ENCODE measurements around the gene PPIL4. TPM values are rescaled to one million over a fixed set of nuclear protein-coding genes. Genes with fewer than 3 reads are reported as not detected.
"Not testable (repeated sequence)": the region's sequence is repeated elsewhere in the genome, so short reads cannot be mapped to it uniquely, and the experiment has no call there.

Gene PPIL4
- total RNA-seq, 1 experiment from 2014 or later: 37.2 TPM

GRCh38 chr6:149497365-149497764 lies 48.5 kb downstream of the PPIL4 start:
- CTCF ChIA-PET: interaction anchor here (0.7 to 1.9 kb wide), 2 partner anchors 20 to 40 kb away, joined by 3 to 6 read pairs; no protein-coding TSS in a partner anchor
- Mint-ChIP-seq H3K36me3 (ENCODE audit: insufficient read depth, unreplicated experiment) (peaks cover 14% of the 10 kb centered on the region), H3K27ac (ENCODE audit: low read depth, unreplicated experiment) (no peak overlapping the region), H3K4me1 (ENCODE audit: insufficient read depth, unreplicated experiment) (peaks cover 5% of the 10 kb centered on the region), H3K9me3 (ENCODE audit: unreplicated experiment) (no peaks in the 10 kb centered on the region), H3K27me3 (ENCODE audit: insufficient read depth, unreplicated experiment) (no peaks in the 10 kb centered on the region), H3K4me3 (ENCODE audit: unreplicated experiment) (no peak overlapping the region)
- POLR2A ChIA-PET: interaction anchor here (1.3 to 1.4 kb wide), 2 partner anchors 16 to 24 kb away, joined by 3 to 6 read pairs; no protein-coding TSS in a partner anchor
- intact Hi-C loops (cut with micrococcal nuclease): no loop called here
- TF ChIP-seq CTCF (IDR thresholded peaks at IDR 0.05; ENCODE audit: unreplicated experiment): no peak
- no TSS peak for BruUV-seq (replicated peaks)
- DNase-seq (ENCODE audit: unreplicated experiment): no peak

- H3K4me3 Mint-ChIP-seq (ENCODE audit: unreplicated experiment); intact Hi-C loops (cut with micrococcal nuclease); H3K4me1 Mint-ChIP-seq (ENCODE audit: insufficient read depth, unreplicated experiment); H3K27me3 Mint-ChIP-seq (ENCODE audit: insufficient read depth, unreplicated experiment); BruUV-seq (replicated peaks); H3K9me3 Mint-ChIP-seq (ENCODE audit: unreplicated experiment): not testable (repeated sequence)
- Mint-ChIP-seq H3K27ac (ENCODE audit: low read depth, unreplicated experiment) (peak overlapping the region; percentile 46), H3K36me3 (ENCODE audit: insufficient read depth, unreplicated experiment) (peaks cover 14% of the 10 kb centered on the region)
- CTCF ChIA-PET: interaction anchor here (0.6 to 1.9 kb wide), 4 partner anchors 21 to 288 kb away, joined by 3 to 6 read pairs (median 4); no protein-coding TSS in a partner anchor
- POLR2A ChIA-PET: interaction anchor here (1.3 to 1.4 kb wide), 2 partner anchors 17 to 23 kb away, joined by 3 to 6 read pairs; no protein-coding TSS in a partner anchor
- peak; percentile 49 for DNase-seq (ENCODE audit: unreplicated experiment)
These were observed 49.2 kb downstream of the PPIL4 start for GRCh38 chr6:149496597-149496996.

GRCh38 chr6:149495349-149496016 lies 50.4 kb downstream of the PPIL4 start:
- H3K9me3 Mint-ChIP-seq (ENCODE audit: unreplicated experiment); H3K4me3 Mint-ChIP-seq (ENCODE audit: unreplicated experiment); BruUV-seq (replicated peaks); DNase-seq (ENCODE audit: unreplicated experiment); H3K36me3 Mint-ChIP-seq (ENCODE audit: insufficient read depth, unreplicated experiment); intact Hi-C loops (cut with micrococcal nuclease); H3K27me3 Mint-ChIP-seq (ENCODE audit: insufficient read depth, unreplicated experiment); H3K4me1 Mint-ChIP-seq (ENCODE audit: insufficient read depth, unreplicated experiment); H3K27ac Mint-ChIP-seq (ENCODE audit: low read depth, unreplicated experiment): not testable (repeated sequence)
- ChIA-PET CTCF (interaction anchor here (0.6 to 1.9 kb wide), 2 partner anchors 22 to 1068 kb away, joined by 3 to 6 read pairs; no protein-coding TSS in a partner anchor), POLR2A (interaction anchor here (0.7 to 1.4 kb wide), 2 partner anchors 18 to 402 kb away, joined by 3 read pairs; no protein-coding TSS in a partner anchor)

GRCh38 chr6:149494810-149495209 lies 51.0 kb downstream of the PPIL4 start:
- intact Hi-C loops (cut with micrococcal nuclease); H3K4me1 Mint-ChIP-seq (ENCODE audit: insufficient read depth, unreplicated experiment); H3K27ac Mint-ChIP-seq (ENCODE audit: low read depth, unreplicated experiment); H3K27me3 Mint-ChIP-seq (ENCODE audit: insufficient read depth, unreplicated experiment); H3K9me3 Mint-ChIP-seq (ENCODE audit: unreplicated experiment); DNase-seq (ENCODE audit: unreplicated experiment); BruUV-seq (replicated peaks); H3K36me3 Mint-ChIP-seq (ENCODE audit: insufficient read depth, unreplicated experiment); H3K4me3 Mint-ChIP-seq (ENCODE audit: unreplicated experiment): not testable (repeated sequence)
- CTCF ChIA-PET: interaction anchor here (0.6 kb wide), 1 partner anchor 1068 kb away, joined by 3 read pairs; no protein-coding TSS in a partner anchor
- POLR2A ChIA-PET: interaction anchor here (0.7 kb wide), 1 partner anchor 402 kb away, joined by 3 read pairs; no protein-coding TSS in a partner anchor

GRCh38 chr6:149493761-149494320 lies 52.0 kb downstream of the PPIL4 start:
- POLR2A ChIA-PET: no interaction called here
- Mint-ChIP-seq H3K27me3 (ENCODE audit: insufficient read depth, unreplicated experiment) (no peaks in the 10 kb centered on the region), H3K36me3 (ENCODE audit: insufficient read depth, unreplicated experiment) (peaks cover 7% of the 10 kb centered on the region), H3K9me3 (ENCODE audit: unreplicated experiment) (no peaks in the 10 kb centered on the region), H3K27ac (ENCODE audit: low read depth, unreplicated experiment) (peak overlapping the region; percentile 86), H3K4me3 (ENCODE audit: unreplicated experiment) (no peak overlapping the region), H3K4me1 (ENCODE audit: insufficient read depth, unreplicated experiment) (peaks cover 5% of the 10 kb centered on the region)
- TF ChIP-seq CTCF (IDR thresholded peaks at IDR 0.05; ENCODE audit: unreplicated experiment): no peak
- BruUV-seq (replicated peaks): no TSS peak
- CTCF ChIA-PET: interaction anchor here (0.9 kb wide), 1 partner anchor 60 kb away, joined by 3 read pairs; no protein-coding TSS in a partner anchor
- no peak for DNase-seq (ENCODE audit: unreplicated experiment)
- intact Hi-C loops (cut with micrococcal nuclease): no loop called here

Data from MCF 10A (cell line).